WERI-Rb-1 (cell line): ENCODE results near the gene TRPC5OS.

Source experiments
- DNase-seq: peaks from one replicate; pipeline ENCODE4 v3.0.0-alpha.2; 2020
- H3K27ac ChIP-seq: fragments of 250-450 bp; sonication (Bioruptor Pico); 2 replicates; pipeline ENCODE4 v1.5.1; 2020; ENCODE audit warnings: mild to moderate bottlenecking, moderate library complexity
- H3K27me3 ChIP-seq: fragments of 250-450 bp; sonication (Bioruptor Pico); 2 replicates; pipeline ENCODE4 v1.5.1; 2021; ENCODE audit warnings: mild to moderate bottlenecking, low read depth, moderate library complexity; ENCODE audit not compliant: insufficient read depth, severe bottlenecking
- H3K36me3 ChIP-seq: fragments of 250-450 bp; sonication (Bioruptor Pico); 2 replicates; pipeline ENCODE4 v1.5.1; 2020; ENCODE audit warnings: mild to moderate bottlenecking, moderate library complexity
- H3K4me3 ChIP-seq: 2 replicates; pipeline ENCODE4 v1.5.1; 2011; ENCODE audit warnings: low read depth, mild to moderate bottlenecking, control low read depth, low read length
- H3K9me3 ChIP-seq: fragments of 250-450 bp; sonication (Bioruptor Pico); 2 replicates; pipeline ENCODE4 v1.5.1; 2021; ENCODE audit warnings: mild to moderate bottlenecking, moderate library complexity; ENCODE audit not compliant: severe bottlenecking
- CTCF ChIP-seq: IDR thresholded peaks from 2 replicates; pipeline ENCODE4 v1.5.1; 2011; ENCODE audit warnings: low read depth, mild to moderate bottlenecking, control low read depth, inconsistent platforms, low read length

The TRPC5OS gene

GRCh38 chrX:111867236-111867635 is 8.7 kb upstream of the TRPC5OS start:
- Histone ChIP-seq H3K27me3 (peaks cover 3% of the 10 kb centered on the region), H3K4me3 (no peak overlapping the region), H3K27ac (peak overlapping the region; percentile 85), H3K36me3 (no peaks in the 10 kb centered on the region), H3K9me3 (no peaks in the 10 kb centered on the region)
- DNase-seq, result no peak
- no peak for TF ChIP-seq CTCF

DNA sequence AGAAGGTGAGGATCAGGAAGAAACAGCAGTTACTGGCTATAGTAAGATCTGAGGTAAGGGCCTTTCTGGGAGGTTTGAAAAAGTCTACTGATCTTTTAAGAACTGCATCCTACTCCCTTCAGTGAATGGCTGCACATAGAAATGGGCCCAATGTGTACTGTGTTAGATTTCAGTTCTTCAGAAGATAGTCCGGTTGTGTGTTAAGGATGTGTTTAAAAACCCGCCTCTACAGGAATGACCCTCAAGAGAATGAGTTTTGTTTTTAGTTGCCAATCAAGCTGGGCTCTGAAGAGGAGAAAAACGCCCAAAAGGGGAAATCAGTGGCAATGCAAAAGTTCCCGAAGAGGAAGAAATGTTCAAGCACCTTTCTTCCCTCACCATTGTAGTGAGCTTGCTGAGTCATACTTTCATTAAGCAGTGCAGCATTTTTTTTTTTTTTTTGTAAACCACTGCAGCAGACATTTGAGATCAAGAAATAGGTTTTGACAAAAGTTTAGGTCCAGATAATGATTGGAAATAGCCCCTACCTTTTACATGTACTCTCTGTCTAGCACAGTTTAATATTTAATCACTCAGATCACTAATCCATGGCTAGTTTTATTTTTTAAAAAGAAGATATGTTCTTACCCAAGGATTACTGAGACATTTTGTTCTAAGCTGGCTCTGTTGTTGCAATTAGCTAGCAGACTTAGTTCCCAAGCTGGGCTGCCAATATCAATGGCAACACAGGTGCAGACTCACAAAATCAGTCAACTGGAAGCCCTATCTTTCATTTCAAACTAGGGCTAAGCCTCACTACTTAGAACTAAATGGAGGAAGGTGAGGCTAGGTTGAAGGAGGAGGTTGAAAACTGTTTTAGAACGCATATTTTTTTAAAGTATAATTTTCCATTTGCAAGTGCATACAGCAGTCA is 7.0 kb upstream of the TRPC5OS start:
- no peaks in the 10 kb centered on the region for H3K36me3 ChIP-seq
- peak overlapping the region; percentile 56 for H3K27ac ChIP-seq
- H3K9me3 ChIP-seq, result peaks cover 3% of the 10 kb centered on the region
- no peaks in the 10 kb centered on the region for H3K27me3 ChIP-seq
- no peak for TF ChIP-seq CTCF
- H3K4me3 ChIP-seq, result no peak overlapping the region
- peak; percentile 35 for DNase-seq

GRCh38 chrX:111869639-111870034 is 6.3 kb upstream of the TRPC5OS start:
- H3K4me3 ChIP-seq, result no peak overlapping the region
- no peaks in the 10 kb centered on the region for H3K36me3 ChIP-seq
- peaks cover 3% of the 10 kb centered on the region for H3K9me3 ChIP-seq
- DNase-seq, result peak; percentile 62
- no peaks in the 10 kb centered on the region for H3K27me3 ChIP-seq
- TF ChIP-seq CTCF, result peak; percentile 75
- peak overlapping the region; percentile 56 for H3K27ac ChIP-seq

GRCh38 chrX:111874241-111874640 is 1.7 kb upstream of the TRPC5OS start:
- no peaks in the 10 kb centered on the region for H3K27me3 ChIP-seq
- H3K27ac ChIP-seq, result peak overlapping the region; percentile 65
- DNase-seq, result peak; percentile 24
- H3K9me3 ChIP-seq, result peaks cover 3% of the 10 kb centered on the region
- no peak overlapping the region for H3K4me3 ChIP-seq
- H3K36me3 ChIP-seq, result no peaks in the 10 kb centered on the region
- TF ChIP-seq CTCF, result no peak

DNA sequence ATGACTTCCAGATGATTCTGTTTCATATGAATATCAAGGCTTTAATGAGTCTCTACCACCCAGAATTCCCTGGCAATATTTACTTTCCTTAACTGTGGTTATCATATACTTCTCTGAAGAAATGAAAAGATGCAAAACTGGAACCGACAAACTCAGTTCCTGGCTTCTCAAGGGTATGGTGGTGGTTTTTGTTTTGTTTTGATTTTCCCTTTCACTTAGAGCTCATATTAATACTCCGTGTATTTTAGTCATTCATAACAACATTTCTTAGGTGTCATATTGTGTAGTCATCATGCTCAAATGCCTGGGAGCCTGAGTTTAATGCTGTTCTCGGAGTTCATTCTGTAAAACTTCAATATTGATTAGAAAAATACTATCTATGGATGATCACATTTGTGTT is 665 bp downstream of the TRPC5OS start:
- DNase-seq, result no peak
- no peak for TF ChIP-seq CTCF
- Histone ChIP-seq H3K36me3 (no peaks in the 10 kb centered on the region), H3K27me3 (no peaks in the 10 kb centered on the region), H3K27ac (no peak overlapping the region), H3K9me3 (peaks cover 3% of the 10 kb centered on the region), H3K4me3 (no peak overlapping the region)
